K562 (cell line): Measurements from ENCODE around the gene DNAJB6. TPM values are rescaled to one million over a fixed set of nuclear protein-coding genes. Genes with fewer than 3 reads are reported as not detected.

Experiments used
- ATAC-seq: fragments of 200-7000 bp; cut with Tn5 transposase; 3 replicates; pipeline ENCODE4 v1.9.1; 2020; ENCODE audit warnings: moderate library complexity
- BruUV-seq: library from RNA; stranded (reverse); fragments of 400-500 nt; replicated peaks from 2 replicates; lab custom pipeline; 2021; lab: Mats Ljungman, UMichigan
- CTCF ChIA-PET: fragments of 300-600 bp; formaldehyde crosslinking; extraction: SDS; loops from one replicate; lab custom pipeline; 2021; ENCODE audit warnings: low intra/inter-chr PET ratio; lab: Yijun Ruan, JAX
- POLR2A ChIA-PET: fragments of 300-600, 350-650 bp; sonication (Branson Sonifier 250); formaldehyde crosslinking; extraction: SDS; loops from one replicate; lab custom pipeline; 2021; ENCODE audit warnings: antibody characterized with exemption, inconsistent platforms; lab: Yijun Ruan, JAX
- DNase-seq, 4 experiments: peaks; one replicate each; pipeline versions ENCODE4 v3.0.0 to v3.0.0-alpha.2; 2011 to 2018; ENCODE audit warnings: low spot score in 3 of 4, mixed read lengths in 3 of 4; ENCODE audit errors: extremely low read depth in 1 of 4
- FAIRE-seq: peaks from 2 replicates; lab custom pipeline; 2011; peaks lifted over from hg19 to GRCh38; lab: Jason Lieb, UNC
- H2AFZ ChIP-seq: 2 replicates; pipeline ENCODE4 v1.6.0; 2011; ENCODE audit warnings: low read depth, low read length, control low read depth, inconsistent platforms
- H3K27ac ChIP-seq: fragments of 200-600 bp; 3 replicates; pipeline ENCODE4 v1.8.0; 2011; ENCODE audit warnings: low read depth, mild to moderate bottlenecking, control low read depth, inconsistent platforms, low read length, moderate library complexity, mixed read lengths; ENCODE audit errors: extremely low read depth
- H3K27me3 ChIP-seq, 2 experiments: fragments of 300-600 bp in 1 of 2; 2 replicates in 1 of 2; 3 replicates in 1 of 2; pipeline versions ENCODE4 v1.6.0 to v1.8.0; 2011; ENCODE audit warnings: inconsistent platforms in 2 of 2, low read length in 2 of 2, mild to moderate bottlenecking in 1 of 2, mixed read lengths in 1 of 2, moderate library complexity in 1 of 2; ENCODE audit not compliant: control insufficient read depth in 2 of 2, insufficient read depth in 2 of 2
- H3K36me3 ChIP-seq: fragments of 300-600 bp; 3 replicates; pipeline ENCODE4 v1.8.0; 2011; ENCODE audit warnings: mild to moderate bottlenecking, low read length, inconsistent platforms; ENCODE audit not compliant: control insufficient read depth, insufficient read depth
- H3K4me1 ChIP-seq, 2 experiments: fragments of 200-600 bp in 1 of 2; replicated peaks in 1 of 2; 2 replicates in 1 of 2; 3 replicates in 1 of 2; pipeline versions ENCODE4 v1.5.1 to v1.8.0; 2011; ENCODE audit warnings: inconsistent platforms in 2 of 2, low read length in 2 of 2, mild to moderate bottlenecking in 1 of 2, mixed read lengths in 1 of 2, moderate library complexity in 1 of 2; ENCODE audit not compliant: control insufficient read depth in 2 of 2, insufficient read depth in 2 of 2
- H3K4me2 ChIP-seq: 2 replicates; pipeline ENCODE4 v1.6.1; 2011; ENCODE audit warnings: low read length, control low read depth, inconsistent platforms, mixed read lengths; ENCODE audit not compliant: insufficient read depth
- H3K4me3 ChIP-seq: fragments of 200-600 bp; sonication (generic), shearing (Covaris generic); 2 replicates; pipeline ENCODE4 v1.5.1; 2016; ENCODE audit warnings: control low read depth, inconsistent platforms
- H3K79me2 ChIP-seq: fragments of 200-600 bp; 3 replicates; pipeline ENCODE4 v1.8.0; 2011; ENCODE audit warnings: low read length, inconsistent platforms; ENCODE audit not compliant: control insufficient read depth, insufficient read depth
- H3K9ac ChIP-seq, 2 experiments: 2 replicates each; pipeline versions ENCODE4 v1.6.0 to v1.6.1; 2011; ENCODE audit warnings: low read depth in 2 of 2, low read length in 2 of 2, control low read depth in 1 of 2, inconsistent platforms in 1 of 2, mild to moderate bottlenecking in 1 of 2, mixed read lengths in 1 of 2; ENCODE audit not compliant: insufficient read depth in 1 of 2
- H3K9me1 ChIP-seq: one replicate; pipeline ENCODE4 v1.6.0; 2011; ENCODE audit warnings: inconsistent platforms, mild to moderate bottlenecking, low read length, moderate library complexity; ENCODE audit not compliant: control insufficient read depth, insufficient read depth
- H3K9me3 ChIP-seq: replicated peaks from 2 replicates; pipeline ENCODE4 v1.5.1; 2011; ENCODE audit warnings: low read depth, low read length, inconsistent platforms; ENCODE audit not compliant: control insufficient read depth, insufficient read depth
- H4K20me1 ChIP-seq: replicated peaks from 2 replicates; pipeline ENCODE4 v1.6.1; 2011; ENCODE audit warnings: low read length, inconsistent platforms, mixed read lengths; ENCODE audit not compliant: control insufficient read depth, insufficient read depth
- ATF1 ChIP-seq, 2 experiments: fragments of 450-650 bp in 1 of 2; IDR thresholded peaks; 2 replicates each; pipeline ENCODE4 v1.6.1; 2016; ENCODE audit warnings: missing compliant biosample characterization in 1 of 2, missing genetic modification characterization in 1 of 2
- BMI1 ChIP-seq: fragments of 150-350 bp; IDR thresholded peaks from 2 replicates; pipeline ENCODE4 v1.6.1; 2014; ENCODE audit warnings: low read length
- CREM ChIP-seq: IDR thresholded peaks from 2 replicates; pipeline ENCODE4 v1.6.1; 2014; ENCODE audit warnings: antibody characterized with exemption, low read depth
- GABPA ChIP-seq: fragments of 200-800 bp; sonication (Bioruptor generic); conservative IDR thresholded peaks from 2 replicates; pipeline ENCODE4 v1.6.1; 2016; ENCODE audit warnings: low read depth, missing genetic modification characterization, missing compliant biosample characterization
- HLTF ChIP-seq: fragments of 450-650 bp; IDR thresholded peaks from 2 replicates; pipeline ENCODE4 v1.6.1; 2016
- KDM4B ChIP-seq, 2 experiments: fragments of 450-650 bp in 1 of 2; sonication (generic) in 1 of 2; IDR thresholded peaks; 2 replicates each; pipeline ENCODE4 v1.6.1; 2016 to 2017; ENCODE audit warnings: borderline replicate concordance in 2 of 2, antibody characterized with exemption in 1 of 2, low read depth in 1 of 2, mild to moderate bottlenecking in 1 of 2
- RAD21 ChIP-seq, 2 experiments: fragments of 250-450 bp in 1 of 2; fragments of 450-650 bp in 1 of 2; sonication (Bioruptor Pico) in 1 of 2; formaldehyde crosslinking in 1 of 2; IDR thresholded peaks in 1 of 2; conservative IDR thresholded peaks in 1 of 2; 2 replicates each; pipeline versions ENCODE4 v1.4.0 to v1.8.0; 2020 to 2022; ENCODE audit warnings: mild to moderate bottlenecking in 2 of 2, moderate library complexity in 1 of 2
- SAFB ChIP-seq: fragments of 200-400 bp; formaldehyde crosslinking; IDR thresholded peaks from 2 replicates; pipeline ENCODE4 v1.6.1; 2017; ENCODE audit warnings: low read depth, low read length, borderline replicate concordance
- SMC3 ChIP-seq: conservative IDR thresholded peaks from 2 replicates; pipeline ENCODE4 v1.6.1; 2011; ENCODE audit warnings: low read depth, low read length, improper control_type of control experiment; ENCODE audit not compliant: insufficient read depth
- SRSF1 ChIP-seq: fragments of 200-400 bp; formaldehyde crosslinking; IDR thresholded peaks from 2 replicates; pipeline ENCODE4 v1.6.1; 2017; ENCODE audit warnings: mild to moderate bottlenecking, low read depth, low read length, moderate library complexity
- YY1 ChIP-seq, 3 experiments: IDR thresholded peaks; 2 replicates each; pipeline ENCODE4 v1.6.1; 2011; ENCODE audit warnings: low read length in 2 of 3, mild to moderate bottlenecking in 2 of 3, moderate library complexity in 2 of 3, borderline replicate concordance in 1 of 3, control low read depth in 1 of 3, low read depth in 1 of 3; ENCODE audit not compliant: insufficient read depth in 3 of 3, insufficient replicate concordance in 2 of 3, control insufficient read depth in 1 of 3, insufficient read length in 1 of 3; ENCODE audit errors: extremely low read depth in 1 of 3
- WGBS: fragments of 100-300 bp; shearing (Covaris generic); methylation state at CpG from one replicate; pipeline ENCODE4 v1.1.6; 2016; ENCODE audit warnings: low coverage, mixed read lengths; ENCODE audit not compliant: insufficient coverage; ENCODE audit errors: missing lambda C conversion rate; 5-methylcytosine and 5-hydroxymethylcytosine counted together
- in situ Hi-C: fragments of 300-500 bp; cut with MboI; formaldehyde crosslinking; loops from 4 replicates; pipeline ENCODE4 v1.15.0; 2018; ENCODE audit warnings: inconsistent platforms, mixed read lengths
- intact Hi-C: fragments of 100-400 bp; cut with micrococcal nuclease; formaldehyde crosslinking; loops from 2 replicates; pipeline ENCODE4 v1.14.2; 2022
- polyA plus RNA-seq, 8 experiments: library from polyadenylated mRNA; depleted of rRNA in 4 of 8; stranded (reverse) in 5 of 8; unstranded in 3 of 8; fragments of >200 nt; fragmentation: Nextera tagmentation in 2 of 8; fragmentation: Illumina TruSeq in 1 of 8; extraction: Ambion mirVana in 2 of 8; extraction: Trizol in 1 of 8; gene quantifications; 2 replicates each; pipeline versions ENCODE4 v1.2.1 to v1.2.3, GENCODE V29; 2011 to 2014; ENCODE audit warnings: inconsistent platforms in 1 of 8, missing spikeins in 1 of 8
- total RNA-seq, 7 experiments: library from RNA; depleted of rRNA in 6 of 7; stranded (reverse); fragments of >200 nt in 6 of 7; fragmentation: Illumina TruSeq in 2 of 7; extraction: Trizol in 2 of 7; gene quantifications; 2 replicates each; pipeline versions ENCODE4 v1.2.1 to v1.2.3, GENCODE V29; 2011 to 2021; ENCODE audit warnings: low replicate concordance in 1 of 7
- TF ChIP-seq, protein P1 (sequence below): sonication (generic); formaldehyde crosslinking; IDR thresholded peaks from 2 replicates; pipeline ENCODE4 v1.8.1; 2022; ENCODE audit warnings: missing genetic modification reagents
- TF ChIP-seq, protein P2 (sequence below), 3 experiments: IDR thresholded peaks in 2 of 3; conservative IDR thresholded peaks in 1 of 3; 2 replicates each; pipeline ENCODE4 v1.5.1; 2011 to 2012; ENCODE audit warnings: low read length in 3 of 3, mild to moderate bottlenecking in 3 of 3, control low read depth in 2 of 3, improper control_type of control experiment in 1 of 3, inconsistent platforms in 1 of 3, low read depth in 1 of 3, mixed read lengths in 1 of 3, moderate library complexity in 1 of 3; ENCODE audit not compliant: insufficient read depth in 2 of 3
- TF ChIP-seq, protein P3 (sequence below): fragments of 450-650 bp; formaldehyde crosslinking; IDR thresholded peaks from 2 replicates; pipeline ENCODE4 v1.4.0; 2020; ENCODE audit warnings: mild to moderate bottlenecking, moderate library complexity

The DNAJB6 gene
- total and polyA plus RNA-seq, 9 of the 15 experiments (the other 6 are each of a cell fraction or from before 2014, with no cell fraction given) = 84.5 to 158 (median 135) TPM

- CTCF ChIA-PET = interaction anchor here (1.0 kb wide), 1 partner anchor 975 kb away, joined by 5 read pairs; no protein-coding TSS in a partner anchor
- POLR2A ChIA-PET = no interaction called here
- H3K36me3 ChIP-seq = no peaks in the 10 kb centered on the region
- H3K9me1 ChIP-seq = peaks cover 4% of the 10 kb centered on the region
- no peaks in the 10 kb centered on the region; the same call in 1 of the 2 replicates for H4K20me1 ChIP-seq
- WGBS = 19% methylated on average over 18 of the region's 18 CpGs
- in situ Hi-C loops = no loop called here
- peak overlapping the region; percentile 72 for H2AFZ ChIP-seq
- peaks cover 20 to 68% of the 10 kb centered on the region in 2 experiments for H3K27me3 ChIP-seq
- DNase-seq (peak; percentile 57 to 69 (median 66)), FAIRE-seq (peak; percentile 84), ATAC-seq (peak; percentile 69)
- H3K9ac ChIP-seq = no peak overlapping the region
- no peak overlapping the region for H3K4me3 ChIP-seq
- no peaks in the 10 kb centered on the region for H3K9me3 ChIP-seq
- peak overlapping the region; percentile 62 for H3K4me2 ChIP-seq
- no peak overlapping the region for H3K27ac ChIP-seq
- intact Hi-C loops = loop anchor here (2.0 to 10.0 kb wide), 3 partner anchors 39 to 922 kb away; no protein-coding TSS in a partner anchor
- peaks cover 11 to 26% of the 10 kb centered on the region in 2 experiments for H3K4me1 ChIP-seq
- no peaks in the 10 kb centered on the region for H3K79me2 ChIP-seq
- no TSS peak for BruUV-seq
- TF ChIP-seq ATF1 (CRISPR knock-in tag; IDR thresholded peaks at IDR 0.05) (no peak), ATF1 (tag; IDR thresholded peaks at IDR 0.05) (0 out of 2 replicates have a peak, but pooled peaks have one; percentile 7), KDM4B (IDR thresholded peaks at IDR 0.05; ENCODE audit: borderline replicate concordance in 2 of 2, low read depth in 1 of 2) (0 out of 4 replicates have a peak, but pooled peaks of 1 of the 2 experiments have one; percentile 19), SMC3 (peak; percentile 80), GABPA (peak; percentile 21; the same call in 1 of the 2 replicates), RAD21 (CRISPR knock-in tag; conservative IDR thresholded peaks at IDR 0.05 in 1 of 2, IDR thresholded peaks at IDR 0.05 in 1 of 2) (peak; percentile 40 to 72; a peak in 3 of 4 replicates), YY1 (IDR thresholded peaks at IDR 0.05; ENCODE audit: borderline replicate concordance in 1 of 3, control insufficient read depth in 1 of 3, extremely low read depth in 1 of 3, insufficient read depth in 3 of 3, insufficient read length in 1 of 3, insufficient replicate concordance in 2 of 3, low read depth in 1 of 3, low read length in 2 of 3) (no peak), HLTF (peak; percentile 51; the same call in 1 of the 2 replicates), BMI1 (0 out of 2 replicates have a peak, but pooled peaks have one; percentile 36), CREM (0 out of 2 replicates have a peak, but pooled peaks have one; percentile 25), SAFB (peak; percentile 72; the same call in 1 of the 2 replicates), SRSF1 (no peak)
- TF ChIP-seq, protein P1, sequence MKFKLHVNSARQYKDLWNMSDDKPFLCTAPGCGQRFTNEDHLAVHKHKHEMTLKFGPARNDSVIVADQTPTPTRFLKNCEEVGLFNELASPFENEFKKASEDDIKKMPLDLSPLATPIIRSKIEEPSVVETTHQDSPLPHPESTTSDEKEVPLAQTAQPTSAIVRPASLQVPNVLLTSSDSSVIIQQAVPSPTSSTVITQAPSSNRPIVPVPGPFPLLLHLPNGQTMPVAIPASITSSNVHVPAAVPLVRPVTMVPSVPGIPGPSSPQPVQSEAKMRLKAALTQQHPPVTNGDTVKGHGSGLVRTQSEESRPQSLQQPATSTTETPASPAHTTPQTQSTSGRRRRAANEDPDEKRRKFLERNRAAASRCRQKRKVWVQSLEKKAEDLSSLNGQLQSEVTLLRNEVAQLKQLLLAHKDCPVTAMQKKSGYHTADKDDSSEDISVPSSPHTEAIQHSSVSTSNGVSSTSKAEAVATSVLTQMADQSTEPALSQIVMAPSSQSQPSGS (CRISPR knock-in tag) = 0 out of 2 replicates have a peak, but pooled peaks have one; percentile 25
- TF ChIP-seq, protein P2, sequence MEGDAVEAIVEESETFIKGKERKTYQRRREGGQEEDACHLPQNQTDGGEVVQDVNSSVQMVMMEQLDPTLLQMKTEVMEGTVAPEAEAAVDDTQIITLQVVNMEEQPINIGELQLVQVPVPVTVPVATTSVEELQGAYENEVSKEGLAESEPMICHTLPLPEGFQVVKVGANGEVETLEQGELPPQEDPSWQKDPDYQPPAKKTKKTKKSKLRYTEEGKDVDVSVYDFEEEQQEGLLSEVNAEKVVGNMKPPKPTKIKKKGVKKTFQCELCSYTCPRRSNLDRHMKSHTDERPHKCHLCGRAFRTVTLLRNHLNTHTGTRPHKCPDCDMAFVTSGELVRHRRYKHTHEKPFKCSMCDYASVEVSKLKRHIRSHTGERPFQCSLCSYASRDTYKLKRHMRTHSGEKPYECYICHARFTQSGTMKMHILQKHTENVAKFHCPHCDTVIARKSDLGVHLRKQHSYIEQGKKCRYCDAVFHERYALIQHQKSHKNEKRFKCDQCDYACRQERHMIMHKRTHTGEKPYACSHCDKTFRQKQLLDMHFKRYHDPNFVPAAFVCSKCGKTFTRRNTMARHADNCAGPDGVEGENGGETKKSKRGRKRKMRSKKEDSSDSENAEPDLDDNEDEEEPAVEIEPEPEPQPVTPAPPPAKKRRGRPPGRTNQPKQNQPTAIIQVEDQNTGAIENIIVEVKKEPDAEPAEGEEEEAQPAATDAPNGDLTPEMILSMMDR (IDR thresholded peaks at IDR 0.05 in 2 of 3, conservative IDR thresholded peaks at IDR 0.05 in 1 of 3; ENCODE audit: insufficient read depth in 2 of 3, low read depth in 1 of 3, low read length in 3 of 3) = peak; percentile 75 to 82 (median 80)
- TF ChIP-seq, protein P3, sequence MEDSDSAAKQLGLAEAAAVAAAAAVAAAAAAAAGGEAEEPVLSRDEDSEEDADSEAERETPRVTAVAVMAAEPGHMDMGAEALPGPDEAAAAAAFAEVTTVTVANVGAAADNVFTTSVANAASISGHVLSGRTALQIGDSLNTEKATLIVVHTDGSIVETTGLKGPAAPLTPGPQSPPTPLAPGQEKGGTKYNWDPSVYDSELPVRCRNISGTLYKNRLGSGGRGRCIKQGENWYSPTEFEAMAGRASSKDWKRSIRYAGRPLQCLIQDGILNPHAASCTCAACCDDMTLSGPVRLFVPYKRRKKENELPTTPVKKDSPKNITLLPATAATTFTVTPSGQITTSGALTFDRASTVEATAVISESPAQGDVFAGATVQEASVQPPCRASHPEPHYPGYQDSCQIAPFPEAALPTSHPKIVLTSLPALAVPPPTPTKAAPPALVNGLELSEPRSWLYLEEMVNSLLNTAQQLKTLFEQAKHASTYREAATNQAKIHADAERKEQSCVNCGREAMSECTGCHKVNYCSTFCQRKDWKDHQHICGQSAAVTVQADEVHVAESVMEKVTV (CRISPR knock-in tag) = 0 out of 2 replicates have a peak, but pooled peaks have one; percentile 25
Observed at GRCh38 chr7:157432957-157433576, 96.3 kb downstream of the DNAJB6 start.
